Measurements from ENCODE around the gene MBP.
A peak's percentile ranks its signal among the peaks of the same experiment; 100 is the strongest.

The MBP gene

DNA sequence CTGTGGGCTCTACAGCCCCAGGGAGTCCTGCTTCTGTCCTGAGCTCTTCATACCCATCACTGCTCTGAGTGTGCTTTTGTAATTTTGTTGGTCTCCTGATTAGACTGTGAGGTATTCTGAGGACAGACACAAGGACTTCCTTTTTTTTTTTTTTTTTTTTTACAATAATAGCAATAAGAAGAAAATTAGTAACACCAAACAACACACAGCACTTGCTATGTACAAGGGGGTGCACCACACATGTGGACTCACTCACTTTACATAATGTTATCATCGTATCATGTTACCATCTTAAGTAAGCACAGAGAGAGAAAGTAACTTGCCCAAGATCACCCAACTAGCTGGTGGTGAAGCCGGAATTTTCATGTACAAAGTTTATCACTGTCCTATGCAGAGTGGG, 34.6 kb downstream of the MBP start:
- DNase-seq = no peak

DNA sequence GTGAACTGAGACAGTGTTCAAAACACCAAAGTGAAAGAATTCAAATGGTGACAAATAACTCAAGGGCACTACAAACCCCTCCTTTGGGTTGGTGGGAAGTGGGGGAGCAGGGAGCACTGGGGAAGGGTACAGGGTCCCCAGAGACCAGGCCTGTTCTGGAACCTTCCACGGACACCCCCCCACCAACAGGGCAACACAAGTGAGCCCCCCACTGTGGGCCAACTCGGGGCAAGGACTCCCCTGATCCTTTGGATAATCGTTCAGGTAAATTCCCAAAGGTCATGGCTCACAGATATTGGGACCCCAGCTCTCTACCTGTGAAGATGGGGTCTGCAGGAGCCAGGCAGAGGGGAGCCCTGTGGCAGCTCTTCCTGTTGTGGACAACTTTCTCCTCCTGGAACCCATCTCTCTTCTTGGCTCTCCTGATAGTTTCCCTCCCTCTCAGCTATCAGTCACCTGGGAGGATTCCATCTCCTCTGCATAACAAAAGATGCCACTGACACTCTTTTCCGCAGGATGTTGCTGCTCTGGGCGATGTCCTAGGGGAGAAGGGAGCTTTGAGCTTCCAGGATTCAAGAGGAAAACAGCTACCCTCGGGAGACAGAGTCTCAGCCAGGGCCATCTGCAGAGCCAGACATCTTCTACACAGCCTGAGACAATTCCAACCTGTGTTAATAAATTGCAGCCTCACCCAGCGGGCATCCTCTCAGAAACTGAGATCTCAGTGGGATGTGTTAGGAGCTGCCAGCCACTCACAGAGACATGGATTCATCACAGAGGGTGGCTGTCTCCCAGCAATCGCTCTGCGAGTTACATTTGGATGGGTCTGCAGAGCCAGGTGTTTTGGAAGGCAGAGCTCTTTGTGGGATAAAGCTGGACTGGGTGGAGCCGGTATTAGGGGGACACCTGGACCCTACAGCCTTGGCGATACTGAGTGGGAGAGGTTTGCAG, 35.4 kb downstream of the MBP start:
- no peak for DNase-seq

DNA sequence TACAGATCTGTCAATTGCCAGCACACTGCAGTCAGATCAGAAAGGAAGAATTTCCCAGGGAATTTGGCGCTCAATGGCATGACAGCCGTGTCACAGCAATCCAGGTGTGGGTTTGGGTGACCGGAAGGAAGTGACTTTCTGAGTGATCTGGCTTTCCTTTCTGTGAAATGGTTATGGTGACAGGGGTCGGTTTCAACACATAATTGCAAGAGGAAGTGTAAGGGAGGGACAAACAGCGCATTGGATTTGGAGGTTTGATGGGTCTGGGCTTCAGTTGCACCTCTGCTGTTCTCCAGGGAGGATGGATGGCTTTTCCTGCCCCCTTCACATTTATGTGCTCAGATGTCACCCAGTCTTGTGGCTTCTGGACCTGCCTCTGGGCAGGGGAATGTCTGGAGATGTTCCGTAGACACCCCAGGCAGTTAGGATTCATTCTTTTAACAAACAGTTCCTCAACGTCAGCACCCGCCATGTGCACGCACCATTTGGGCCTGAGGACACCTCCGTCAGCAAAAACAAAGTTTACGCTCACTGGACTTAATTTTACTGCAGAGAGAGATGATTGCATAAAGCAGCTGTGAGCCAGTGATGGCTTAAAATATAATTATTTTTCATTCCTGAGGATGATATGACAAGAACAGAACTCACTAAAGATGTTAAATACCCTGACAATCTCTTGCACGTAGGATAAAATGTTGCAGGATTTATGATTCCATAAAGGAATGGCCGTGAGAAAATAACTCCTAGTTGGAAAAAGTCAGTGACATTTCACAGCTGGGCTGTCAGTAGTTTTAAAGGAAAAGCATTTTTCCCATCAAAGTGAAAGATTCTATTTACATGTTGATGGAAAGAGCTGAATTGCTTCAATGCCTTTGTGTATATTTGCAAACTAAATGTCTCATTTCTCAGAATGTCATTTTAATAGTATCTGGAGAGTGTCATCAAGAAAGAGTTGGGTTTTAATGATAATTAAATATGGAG, 36.9 kb downstream of the MBP start:
- no peak for DNase-seq

DNA sequence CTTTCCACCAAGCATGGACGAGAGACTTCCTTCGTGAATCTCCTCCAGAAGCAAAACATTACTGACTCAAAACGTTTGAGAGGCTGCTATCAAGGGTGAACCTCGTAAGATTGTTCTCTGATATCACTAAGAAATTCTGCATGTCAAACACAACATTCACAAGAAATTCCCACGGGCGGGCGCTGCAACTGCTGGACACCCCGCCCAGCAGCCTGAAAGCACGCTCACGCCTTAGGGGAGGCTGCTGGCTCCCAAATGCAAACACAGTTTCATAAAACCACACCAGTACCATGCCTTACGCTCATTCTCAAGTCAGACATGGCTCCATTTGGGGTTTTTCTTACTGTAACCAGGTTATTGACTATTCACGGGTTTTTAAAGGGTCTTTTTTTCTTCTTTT, 39.0 kb downstream of the MBP start:
- DNase-seq = no peak

DNA sequence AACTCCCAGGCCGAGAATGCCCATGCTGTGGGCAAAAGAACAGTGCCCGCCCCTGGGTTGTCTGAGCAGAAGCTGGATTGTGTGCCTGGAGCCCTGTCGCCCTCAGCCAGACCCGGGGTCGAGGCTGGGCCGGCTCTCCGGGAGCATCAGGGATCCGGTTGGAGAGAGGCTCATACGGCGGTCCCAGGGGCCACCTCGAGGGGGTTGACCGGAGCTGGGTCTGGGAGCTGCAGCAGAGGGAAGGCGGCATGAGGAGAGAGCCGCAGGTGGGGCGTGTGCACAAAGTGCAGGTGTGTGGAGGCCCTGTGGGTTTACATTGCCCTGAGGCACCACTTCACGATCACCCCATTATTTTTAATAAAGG, 39.5 kb downstream of the MBP start:
- DNase-seq = no peak

DNA sequence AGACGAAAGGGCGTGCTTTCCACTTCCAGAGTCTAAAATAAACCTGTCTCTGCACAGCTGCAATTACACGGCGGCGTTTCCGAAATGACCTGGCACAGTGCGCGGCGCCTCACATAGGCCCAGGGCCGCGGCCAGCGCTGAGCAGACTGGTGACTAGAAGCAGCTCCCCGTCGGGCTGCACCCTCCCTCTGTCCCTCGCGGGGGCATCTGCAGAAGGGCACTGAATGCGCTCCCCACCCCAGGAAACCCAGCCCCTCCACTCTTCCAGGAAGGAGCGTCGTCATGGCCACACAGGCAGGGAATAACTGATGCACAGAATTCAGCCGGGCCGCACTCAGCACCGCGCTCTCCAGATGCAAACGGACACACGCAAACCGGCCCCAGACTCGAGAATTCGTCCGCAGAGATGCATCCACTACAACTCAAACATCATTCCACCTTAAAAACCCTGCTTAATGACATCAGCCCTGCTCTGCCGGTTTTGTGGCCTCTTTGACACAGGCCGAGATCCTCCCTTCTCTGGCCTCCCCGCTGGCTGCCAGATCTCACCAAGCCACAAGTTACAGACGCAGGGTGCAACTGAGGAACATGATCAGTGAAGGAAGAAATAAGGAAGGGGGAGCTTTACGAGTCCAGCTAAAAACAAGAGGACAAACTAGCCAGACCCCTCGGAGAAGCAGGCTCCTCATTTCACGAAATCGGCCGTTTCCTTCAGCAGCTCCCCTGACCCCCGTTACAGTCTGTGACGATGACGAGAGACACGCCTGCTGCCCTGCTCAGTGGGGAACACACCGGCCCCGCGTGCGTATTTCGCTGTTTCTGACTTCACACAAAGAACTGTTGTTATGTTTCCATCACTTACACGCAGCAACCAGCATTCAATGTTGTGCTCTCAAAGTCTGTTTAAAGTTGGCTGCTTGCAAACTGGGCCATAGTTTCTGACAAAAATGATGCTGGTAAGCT, 40.2 kb downstream of the MBP start:
- no peak for DNase-seq

DNA sequence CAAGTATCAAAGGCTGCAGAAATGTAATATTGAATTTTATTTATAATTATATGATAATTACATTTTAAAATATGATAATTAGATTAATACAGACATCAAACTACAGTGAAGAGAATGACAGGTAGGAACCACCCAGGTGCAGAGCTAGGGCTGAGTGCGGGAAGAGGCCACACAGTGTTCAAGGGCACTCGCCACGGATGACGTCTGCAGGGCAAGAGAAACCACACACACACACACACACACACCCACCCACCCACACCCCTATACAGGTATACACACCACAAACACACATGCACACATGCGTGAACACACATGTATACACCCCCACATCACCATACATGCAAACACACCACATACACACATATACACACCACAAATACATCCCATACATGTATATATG, 41.2 kb downstream of the MBP start:
- DNase-seq = no peak

DNA sequence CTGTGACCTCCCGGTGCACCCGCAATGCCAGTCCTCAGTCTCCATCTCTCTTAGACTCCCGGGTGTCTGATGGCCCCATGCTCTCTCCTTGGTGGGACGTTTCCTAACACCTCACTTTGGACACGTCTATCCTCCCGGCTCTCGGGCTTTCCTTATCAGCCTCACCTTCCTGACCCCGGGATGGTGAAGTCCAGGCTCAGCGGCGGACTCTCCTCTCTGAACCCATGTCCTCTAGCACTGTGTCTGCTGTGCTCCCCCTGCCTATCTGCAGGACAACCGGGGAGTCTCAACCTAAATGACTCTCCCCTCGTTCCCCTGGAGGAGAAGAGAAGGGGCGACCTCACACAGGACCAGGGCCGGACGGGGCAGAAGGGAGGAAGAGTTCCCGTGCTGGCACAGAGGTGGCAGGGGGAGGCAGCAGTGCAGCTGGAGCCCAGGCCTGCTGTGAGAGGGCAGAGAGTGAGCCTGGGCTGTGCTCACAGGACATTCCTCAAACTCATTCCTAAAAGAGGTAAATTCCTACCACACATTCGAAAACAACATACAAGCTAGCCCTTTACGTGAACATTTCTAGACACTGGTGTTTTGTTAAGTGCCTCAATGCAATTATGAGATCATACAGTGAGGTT, 41.9 kb downstream of the MBP start:
- DNase-seq = no peak

DNA sequence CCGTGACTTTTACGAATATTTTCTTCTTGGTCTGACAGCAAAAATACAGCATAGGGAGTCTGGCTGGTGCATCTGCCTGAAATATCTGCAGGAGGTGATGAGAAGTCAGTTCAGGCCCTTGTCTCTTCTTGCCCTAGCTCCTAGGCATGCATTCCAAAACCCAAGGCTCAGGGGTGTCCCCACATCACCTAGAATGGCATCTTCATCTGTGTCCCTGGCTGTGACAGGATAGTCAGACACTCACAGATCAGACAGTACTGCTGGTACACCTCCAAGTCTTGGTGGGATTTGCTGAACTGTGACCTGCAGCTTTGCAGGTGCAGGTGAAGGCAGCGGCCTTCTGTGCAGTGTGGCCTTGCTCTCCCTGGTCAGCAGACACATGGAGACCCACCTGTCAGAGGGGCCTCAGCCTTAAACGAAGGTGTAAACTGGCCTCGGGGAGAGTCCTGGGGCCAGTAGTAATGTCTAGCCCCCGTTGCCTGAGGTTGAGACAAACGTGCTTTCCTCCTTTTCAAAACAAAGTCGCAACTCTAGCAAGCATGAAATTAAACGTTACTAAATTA, 42.8 kb downstream of the MBP start:
- no peak for DNase-seq

DNA sequence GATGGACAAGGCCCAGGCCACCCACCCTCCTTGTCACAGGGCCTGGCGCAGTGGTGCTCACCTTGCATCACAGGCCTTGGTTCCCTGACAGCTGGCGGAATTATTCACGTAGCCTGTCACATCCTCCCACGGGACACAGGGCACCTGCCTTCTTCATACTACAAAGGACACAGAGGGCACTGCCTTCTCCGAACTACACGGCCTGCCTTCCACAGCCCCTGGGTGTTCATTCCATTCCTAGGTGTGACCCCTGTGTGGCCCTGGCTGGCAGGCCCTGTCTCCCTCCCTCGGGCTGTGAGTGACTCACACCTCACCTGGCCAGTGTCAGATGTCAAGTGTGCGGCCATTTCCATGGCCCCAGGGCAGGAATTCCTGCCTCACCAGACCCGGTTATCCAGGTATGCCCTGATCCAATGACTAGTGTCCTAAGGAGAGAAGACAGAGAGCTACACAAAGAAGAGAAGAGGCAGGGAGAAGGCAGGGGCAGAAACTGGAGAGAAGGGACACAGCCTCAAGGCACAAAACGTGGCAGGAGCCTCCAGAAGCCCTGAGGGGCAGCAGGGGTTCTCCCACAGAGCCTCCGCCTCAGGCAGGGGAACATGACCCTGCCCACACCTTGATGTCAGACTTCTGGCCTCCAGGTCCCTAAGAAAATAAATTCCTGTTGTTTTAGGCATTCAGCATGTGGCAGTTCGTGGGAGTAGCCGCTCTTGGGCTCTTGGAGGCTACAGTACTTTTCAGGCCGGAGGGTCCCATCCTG, 43.4 kb downstream of the MBP start:
- no peak for DNase-seq

DNA sequence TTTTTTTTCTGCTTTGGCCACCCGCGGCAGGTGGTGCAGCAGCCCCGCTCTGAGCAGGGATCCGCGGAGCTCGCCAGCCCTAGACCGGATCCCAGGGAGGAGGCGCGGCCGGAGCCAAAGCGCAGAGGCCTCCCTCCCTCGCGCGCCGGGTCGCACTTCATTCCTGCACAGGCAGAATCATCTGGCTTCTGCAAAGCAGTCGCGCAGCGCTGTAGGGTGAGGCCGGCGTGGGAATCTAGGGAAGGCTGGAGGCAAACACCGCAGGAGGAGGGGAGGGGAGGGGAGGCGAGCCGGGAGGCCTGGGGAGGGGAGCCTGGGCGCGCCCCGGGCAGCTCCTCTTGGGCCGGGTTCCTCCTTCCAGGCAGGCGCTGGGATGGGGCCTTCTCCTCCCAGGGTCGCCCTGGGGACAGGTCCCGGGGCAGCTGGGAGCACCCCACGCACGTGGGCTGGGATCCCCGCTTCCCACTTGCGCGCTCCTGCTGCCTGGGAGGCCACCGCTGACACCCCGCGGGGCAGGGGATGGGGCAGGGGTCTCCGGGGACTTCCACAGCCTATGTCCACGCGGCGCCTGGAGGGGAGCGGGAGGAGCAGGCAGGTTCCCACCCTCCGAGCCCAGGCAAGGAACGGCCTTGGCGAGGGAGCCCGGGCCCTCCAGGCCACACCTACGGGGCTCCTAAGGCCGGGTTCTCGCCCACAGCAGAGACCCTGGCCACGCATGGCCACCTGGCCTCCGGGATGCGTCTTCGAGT, 45.0 kb downstream of the MBP start:
- DNase-seq = no peak

DNA sequence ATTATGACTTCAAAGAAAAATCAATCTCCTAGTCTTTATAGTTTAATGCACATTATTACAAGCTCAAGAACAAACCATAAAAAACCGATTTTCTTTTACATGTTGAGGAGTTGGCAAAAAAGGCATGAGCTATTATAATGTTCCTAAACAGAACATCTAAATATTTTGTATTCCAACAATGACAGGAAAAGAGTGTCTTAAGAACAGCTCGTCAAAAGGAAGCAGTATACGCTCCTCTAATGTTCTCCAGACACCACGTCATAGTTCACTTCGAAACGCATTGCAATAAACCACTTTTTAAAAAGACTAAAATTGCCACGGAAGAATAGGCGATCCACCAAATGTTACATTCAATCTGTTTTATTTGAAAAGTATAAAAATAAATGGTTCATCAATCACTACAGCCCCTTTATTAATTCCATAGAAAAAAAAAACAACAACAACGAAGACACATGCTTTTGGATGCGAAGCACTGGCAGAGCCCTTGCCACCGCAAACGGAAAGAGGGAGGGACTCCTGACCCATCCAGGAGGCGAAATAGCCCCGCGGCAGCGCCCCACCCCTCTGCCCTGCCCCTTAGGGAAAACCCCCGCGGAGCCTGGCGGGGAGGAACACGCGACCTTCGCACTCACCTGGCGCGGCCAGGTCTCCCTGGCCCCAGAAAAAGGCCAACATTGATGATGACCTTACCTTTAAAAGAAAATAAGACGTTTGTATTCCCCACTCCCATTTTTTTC, 45.8 kb downstream of the MBP start:
- DNase-seq = no peak

DNA sequence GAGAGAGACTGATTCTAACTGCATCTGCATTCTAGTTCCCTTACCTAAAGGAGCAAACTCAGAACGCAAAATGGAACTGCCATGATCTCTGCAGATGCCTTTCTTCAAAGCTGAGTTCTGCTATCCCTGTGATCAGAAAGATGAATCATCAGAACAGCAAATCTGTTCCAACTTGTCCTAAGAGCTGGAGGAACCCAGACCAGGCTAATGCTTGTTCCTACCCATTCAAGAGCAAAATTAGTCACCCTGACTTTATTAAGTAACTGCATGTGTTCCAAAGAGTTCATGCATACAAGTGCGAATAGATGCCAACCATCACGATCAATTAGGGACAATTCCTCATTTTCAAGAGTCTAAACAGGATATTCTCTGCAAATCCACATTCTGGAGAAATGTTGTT, 46.5 kb downstream of the MBP start:
- DNase-seq = no peak

DNA sequence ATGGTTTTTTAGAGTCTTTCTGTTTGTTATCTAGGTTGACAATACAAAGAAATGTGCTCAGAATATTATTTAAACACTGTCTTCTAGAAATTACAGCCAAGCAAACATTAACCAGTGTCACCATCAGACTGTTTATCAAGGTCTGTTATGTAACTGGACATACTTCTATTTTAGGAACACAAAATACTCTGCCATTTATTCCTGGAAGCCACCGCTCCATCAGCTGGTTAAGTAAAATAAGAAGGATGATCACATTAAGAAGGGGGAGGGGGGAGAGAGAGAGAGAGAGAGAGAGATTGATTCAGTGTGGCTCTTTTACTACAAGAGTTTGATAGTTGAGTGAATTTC, 47.9 kb downstream of the MBP start:
- no peak for DNase-seq

DNA sequence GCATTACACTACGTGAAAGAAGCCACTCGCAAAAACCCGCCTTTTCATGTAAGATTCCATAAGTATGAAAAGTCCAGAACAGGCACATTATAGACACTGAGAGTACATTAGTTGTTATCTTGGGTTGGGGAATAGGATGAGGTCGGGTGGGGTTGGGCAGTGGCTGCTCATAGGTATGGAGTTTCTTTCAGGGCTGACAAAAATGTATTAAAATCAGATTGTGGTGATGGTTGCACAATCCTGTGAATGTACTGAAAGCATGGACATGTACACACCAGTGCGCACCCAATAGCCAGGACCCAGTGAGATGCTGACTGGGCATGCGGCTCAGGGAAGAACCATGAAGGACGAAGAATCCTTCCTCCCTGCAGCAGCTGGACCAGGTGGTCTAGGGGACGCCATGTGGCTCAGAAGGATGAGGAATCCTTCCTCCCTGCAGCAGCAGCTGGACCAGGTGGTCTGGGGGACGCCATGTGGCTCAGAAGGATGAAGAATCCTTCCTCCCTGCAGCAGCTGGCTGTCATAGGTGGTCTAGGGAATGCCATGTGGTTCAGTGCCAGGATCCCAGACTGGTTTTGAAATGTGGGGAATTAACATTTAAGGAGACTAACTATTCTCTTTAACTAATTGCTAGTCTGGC, 50.1 kb downstream of the MBP start:
- no peak for DNase-seq

DNA sequence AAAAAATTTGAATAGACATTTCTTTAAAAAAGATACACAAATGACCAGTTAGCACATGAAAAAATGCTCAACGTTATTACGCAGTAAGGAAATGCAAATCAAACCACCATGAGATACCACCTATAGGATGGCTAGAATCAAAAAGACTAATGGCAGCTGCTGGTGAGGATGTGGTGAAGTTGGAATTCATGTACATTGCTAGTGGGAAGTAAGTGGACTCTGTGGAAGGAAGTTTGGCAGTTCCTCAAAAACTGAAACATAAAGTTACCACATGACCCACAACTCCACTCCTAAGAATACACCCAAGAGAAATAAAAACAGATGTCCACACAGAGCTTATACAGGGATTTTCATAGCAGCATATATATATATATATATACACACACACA, 51.2 kb downstream of the MBP start:
- peak; percentile 42 for DNase-seq

DNA sequence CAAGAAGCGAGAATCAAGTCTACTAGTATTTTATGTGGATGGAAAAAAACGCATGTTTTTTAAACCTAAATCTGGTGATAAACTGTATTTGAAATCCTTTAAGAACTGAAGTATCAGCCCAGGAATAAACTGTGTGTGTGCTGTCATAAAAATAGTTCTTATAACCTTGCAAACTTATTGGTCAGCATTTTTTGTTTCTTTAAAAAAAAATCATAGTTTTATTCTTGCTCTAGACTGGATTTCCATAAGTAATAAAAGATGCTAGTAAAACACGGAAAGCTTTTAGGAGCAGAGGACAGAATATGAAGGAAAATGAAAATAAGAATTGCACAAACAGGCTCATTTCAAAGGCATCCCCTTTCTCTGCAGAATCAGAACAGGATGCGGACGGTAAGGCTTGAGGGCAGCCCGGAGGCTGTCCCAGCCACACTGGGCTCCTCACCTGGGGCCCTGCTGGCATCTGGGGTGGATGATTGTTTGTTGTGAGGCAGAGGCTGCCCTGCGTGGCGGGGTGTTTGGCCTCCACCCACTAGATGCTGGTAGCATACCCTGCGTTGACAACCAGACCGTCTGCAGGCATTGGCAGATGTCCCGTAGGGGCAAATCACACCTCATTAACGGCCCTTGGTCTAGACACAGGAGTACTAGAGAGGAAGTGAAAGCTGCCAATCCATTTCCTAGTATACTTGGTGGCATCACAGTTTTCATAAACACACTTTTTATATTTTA, 52.5 kb downstream of the MBP start:
- no peak for DNase-seq

DNA sequence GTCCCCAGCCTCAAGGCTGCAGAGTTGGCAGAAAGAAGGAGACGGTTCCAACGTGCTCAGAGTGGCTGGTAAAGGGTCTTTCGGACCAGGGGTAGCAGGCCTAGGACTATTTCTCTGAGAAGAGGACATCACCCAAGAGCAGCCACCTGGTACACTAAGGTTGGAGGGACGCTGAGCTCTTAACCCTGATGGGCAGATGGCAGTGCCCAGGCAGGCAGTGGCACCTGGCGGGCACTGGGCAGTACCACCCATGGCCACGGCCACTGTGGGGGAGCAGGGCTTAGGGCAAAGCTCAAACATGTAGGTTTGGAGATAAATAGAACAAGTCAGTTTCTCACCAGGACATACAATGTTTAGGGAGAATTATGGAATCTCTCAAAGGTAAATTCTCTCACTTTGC, 53.5 kb downstream of the MBP start:
- no peak for DNase-seq

DNA sequence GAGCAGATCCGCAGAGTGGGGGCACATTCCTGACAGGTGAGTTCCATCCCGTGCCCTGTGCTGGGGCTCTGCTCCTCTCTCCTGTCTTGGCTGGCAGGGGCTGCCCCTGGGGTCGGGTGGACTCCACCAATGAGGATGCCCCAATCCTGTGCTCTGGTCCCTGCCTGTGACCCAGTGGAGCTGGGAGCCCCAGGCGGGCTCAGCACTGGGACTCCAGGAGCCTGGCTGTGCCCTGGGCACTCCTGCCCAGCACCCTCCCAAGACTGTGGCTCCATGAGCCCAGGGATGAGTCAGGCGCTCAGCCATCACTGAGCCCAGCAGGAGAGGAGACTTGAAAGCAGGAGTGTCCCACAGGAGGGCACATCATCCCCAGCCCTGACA, 53.9 kb downstream of the MBP start:
- DNase-seq = no peak

All from NCI-H226 (cell line).